ENCODE data around the gene MYL7. TPM values are rescaled to one million over a fixed set of nuclear protein-coding genes. Genes with fewer than 3 reads are reported as not detected.

The MYL7 gene
- total RNA-seq, 1 experiment from 2014 or later = not detected

DNA sequence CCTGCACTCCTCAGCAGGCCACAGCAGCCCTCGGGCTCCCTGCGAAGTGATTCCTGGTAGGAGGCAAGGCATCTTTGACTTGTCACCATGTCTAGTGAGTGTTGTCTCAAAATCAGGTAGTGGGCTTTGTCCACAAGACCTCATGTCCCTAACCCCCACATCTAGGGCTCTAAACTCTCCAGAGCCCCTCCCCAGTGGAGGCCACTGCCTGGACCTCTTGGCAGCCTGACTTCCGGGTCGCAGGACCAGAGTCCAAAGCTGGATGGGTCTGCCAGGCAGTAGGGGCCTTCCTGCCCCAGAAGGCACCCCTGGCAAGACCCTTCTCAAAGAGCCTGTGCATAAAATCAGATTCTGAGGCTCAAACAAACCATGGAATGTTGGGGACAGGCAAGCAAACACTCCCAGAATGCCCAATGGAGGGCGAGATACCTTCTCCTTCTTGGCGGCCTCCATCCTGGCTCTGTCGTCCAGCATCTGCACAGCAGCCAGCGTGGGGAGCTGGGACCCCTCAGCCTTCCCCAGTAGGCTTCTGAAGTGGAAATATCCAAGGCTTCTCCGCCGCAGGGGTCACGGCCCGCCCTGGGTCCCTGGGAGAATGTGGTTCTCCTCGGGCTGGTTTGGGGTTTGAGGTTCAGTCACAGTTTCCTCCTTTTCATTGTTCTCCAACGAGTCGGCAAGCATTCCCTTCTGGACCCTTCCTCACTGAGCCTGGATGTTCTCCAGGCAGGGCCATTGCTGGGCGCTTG lies 47.5 kb upstream of the MYL7 start:
- no peak for ATAC-seq
- no peaks in the 10 kb centered on the region for H3K36me3 ChIP-seq (ENCODE audit: control insufficient read depth in 1 of 2, insufficient read depth in 2 of 2, low read length in 2 of 2)
- ChIA-PET POLR2A (no interaction called here), RAD21 (ENCODE audit: low non-redundant PET in 1 of 2, low total read pairs in 2 of 2, uncharacterized antibody in 2 of 2, unreplicated experiment in 2 of 2) (no interaction called here), CTCF (no interaction called here)
- no peak overlapping the region for H3K9ac ChIP-seq (ENCODE audit: low read length)
- H3K4me1 ChIP-seq (ENCODE audit: control insufficient read depth in 1 of 2, insufficient read depth in 2 of 2, low read length in 2 of 2) = peaks cover 15 to 20% of the 10 kb centered on the region in 2 experiments
- no peaks in the 10 kb centered on the region for H4K20me1 ChIP-seq (ENCODE audit: insufficient read depth)
- H3K27me3 ChIP-seq (ENCODE audit: insufficient read depth, low read length) = no peaks in the 10 kb centered on the region
- H3K4me2 ChIP-seq (ENCODE audit: low read length) = no peak overlapping the region
- intact Hi-C loops (cut with micrococcal nuclease) = no loop called here
- no peak overlapping the region for H3K4me3 ChIP-seq (replicated peaks in 1 of 2; ENCODE audit: low read depth in 1 of 2, low read length in 2 of 2)
- H3K9me2 ChIP-seq (ENCODE audit: insufficient read depth) = no peaks in the 10 kb centered on the region
- no peaks in the 10 kb centered on the region for H3K9me3 ChIP-seq (ENCODE audit: control insufficient read depth in 1 of 2, insufficient read depth in 1 of 2, low read depth in 1 of 2, low read length in 2 of 2)
- H2AFZ ChIP-seq (ENCODE audit: low read depth, low read length, poor library complexity, severe bottlenecking) = no peak overlapping the region
- no TSS peak for BruUV-seq (replicated peaks)
- no peak for DNase-seq (ENCODE audit: low read depth, low spot score)
- no peaks in the 10 kb centered on the region for H3K79me2 ChIP-seq (ENCODE audit: insufficient read depth, low read length)
- TF ChIP-seq EZH2 (IDR thresholded peaks at IDR 0.05) (no peak), ELF1 (IDR thresholded peaks at IDR 0.05; ENCODE audit: borderline replicate concordance, low read depth) (no peak), POLR2AphosphoS5 (IDR thresholded peaks at IDR 0.05; ENCODE audit: low read depth, low read length) (no peak), ZFX (IDR thresholded peaks at IDR 0.05) (no peak), CBX3 (IDR thresholded peaks at IDR 0.05; ENCODE audit: low read depth) (no peak), YY1 (IDR thresholded peaks at IDR 0.05; ENCODE audit: extremely low read depth, insufficient replicate concordance, low read depth, low read length) (no peak), JUND (IDR thresholded peaks at IDR 0.05) (no peak), SRF (IDR thresholded peaks at IDR 0.05; ENCODE audit: low read depth) (no peak), EZH2phosphoT487 (IDR thresholded peaks at IDR 0.05; ENCODE audit: borderline replicate concordance) (no peak)
- TF ChIP-seq, protein P1, sequence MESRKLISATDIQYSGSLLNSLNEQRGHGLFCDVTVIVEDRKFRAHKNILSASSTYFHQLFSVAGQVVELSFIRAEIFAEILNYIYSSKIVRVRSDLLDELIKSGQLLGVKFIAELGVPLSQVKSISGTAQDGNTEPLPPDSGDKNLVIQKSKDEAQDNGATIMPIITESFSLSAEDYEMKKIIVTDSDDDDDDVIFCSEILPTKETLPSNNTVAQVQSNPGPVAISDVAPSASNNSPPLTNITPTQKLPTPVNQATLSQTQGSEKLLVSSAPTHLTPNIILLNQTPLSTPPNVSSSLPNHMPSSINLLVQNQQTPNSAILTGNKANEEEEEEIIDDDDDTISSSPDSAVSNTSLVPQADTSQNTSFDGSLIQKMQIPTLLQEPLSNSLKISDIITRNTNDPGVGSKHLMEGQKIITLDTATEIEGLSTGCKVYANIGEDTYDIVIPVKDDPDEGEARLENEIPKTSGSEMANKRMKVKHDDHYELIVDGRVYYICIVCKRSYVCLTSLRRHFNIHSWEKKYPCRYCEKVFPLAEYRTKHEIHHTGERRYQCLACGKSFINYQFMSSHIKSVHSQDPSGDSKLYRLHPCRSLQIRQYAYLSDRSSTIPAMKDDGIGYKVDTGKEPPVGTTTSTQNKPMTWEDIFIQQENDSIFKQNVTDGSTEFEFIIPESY (IDR thresholded peaks at IDR 0.05; ENCODE audit: extremely low read depth, insufficient replicate concordance, low read length) = no peak
- no peak overlapping the region for H3K27ac ChIP-seq (ENCODE audit: low read depth, low read length)

All from HCT116 (cell line).